NCI-H2227 treated with DMSO at 0.1 percent for 48 hours (cell line): ENCODE measurements around the gene IQCH.
"Not testable (repeated sequence)": the region's sequence is repeated elsewhere in the genome, so short reads cannot be mapped to it uniquely, and the experiment has no call there.

Experiments used
- DNase-seq: peaks from one replicate; lab custom pipeline; 2025; lab: John Stamatoyannopoulos, UW

Gene IQCH

DNA sequence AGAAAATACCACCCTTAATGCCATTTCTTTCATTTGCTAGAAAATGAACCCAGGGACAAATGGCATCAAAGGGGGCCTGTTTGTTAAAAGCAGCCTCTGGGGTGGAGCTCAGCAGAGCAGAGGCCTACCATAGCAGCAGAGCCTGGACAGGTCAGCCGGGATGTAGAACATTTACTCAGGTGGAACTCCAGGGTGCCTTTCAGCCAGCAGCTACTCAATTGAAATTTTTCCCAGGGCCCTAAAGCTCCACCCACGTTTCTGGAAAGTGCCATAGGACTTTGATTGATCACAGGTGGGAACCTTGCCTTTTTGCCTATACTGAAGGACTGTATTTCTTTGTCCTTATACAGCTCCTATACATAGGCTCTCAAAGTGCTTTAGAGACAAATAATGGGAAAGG, 191.9 kb downstream of the IQCH start:
- DNase-seq: no peak

DNA sequence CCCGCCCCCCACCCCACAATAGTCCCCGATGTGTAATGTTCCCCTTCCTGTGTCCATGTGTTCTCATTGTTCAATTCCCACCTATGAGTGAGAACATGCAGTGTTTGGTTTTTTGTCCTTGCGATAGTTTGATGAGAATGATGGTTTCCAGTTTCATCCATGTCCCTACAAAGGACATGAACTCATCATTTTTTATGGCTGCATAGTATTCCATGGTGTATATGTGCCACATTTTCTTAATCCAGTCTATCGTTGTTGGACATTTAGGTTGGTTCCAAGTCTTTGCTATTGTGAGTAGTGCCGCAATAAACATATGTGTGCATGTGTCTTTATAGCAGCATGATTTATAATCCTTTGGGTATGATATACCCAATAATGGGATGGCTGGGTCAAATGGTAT, 193.8 kb downstream of the IQCH start:
- DNase-seq: not testable (repeated sequence)

DNA sequence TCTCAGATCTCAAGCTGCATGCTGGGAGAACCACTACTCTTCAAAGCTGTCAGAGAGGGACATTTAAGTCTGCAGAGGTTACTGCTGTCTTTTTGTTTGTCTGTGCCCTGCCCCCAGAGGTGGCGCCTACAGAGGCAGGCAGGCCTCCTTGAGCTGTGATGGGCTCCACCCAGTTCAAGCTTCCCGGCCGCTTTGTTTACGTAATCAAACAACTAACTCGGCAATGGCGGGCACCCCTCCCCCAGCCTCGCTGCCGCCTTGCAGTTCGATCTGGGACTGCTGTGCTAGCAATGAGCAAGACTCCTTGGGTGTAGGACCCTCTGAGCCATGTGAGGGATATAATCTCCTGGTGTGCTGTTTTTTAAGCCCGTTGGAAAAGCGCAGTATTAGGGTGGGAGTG, 199.1 kb downstream of the IQCH start:
- not testable (repeated sequence) for DNase-seq

DNA sequence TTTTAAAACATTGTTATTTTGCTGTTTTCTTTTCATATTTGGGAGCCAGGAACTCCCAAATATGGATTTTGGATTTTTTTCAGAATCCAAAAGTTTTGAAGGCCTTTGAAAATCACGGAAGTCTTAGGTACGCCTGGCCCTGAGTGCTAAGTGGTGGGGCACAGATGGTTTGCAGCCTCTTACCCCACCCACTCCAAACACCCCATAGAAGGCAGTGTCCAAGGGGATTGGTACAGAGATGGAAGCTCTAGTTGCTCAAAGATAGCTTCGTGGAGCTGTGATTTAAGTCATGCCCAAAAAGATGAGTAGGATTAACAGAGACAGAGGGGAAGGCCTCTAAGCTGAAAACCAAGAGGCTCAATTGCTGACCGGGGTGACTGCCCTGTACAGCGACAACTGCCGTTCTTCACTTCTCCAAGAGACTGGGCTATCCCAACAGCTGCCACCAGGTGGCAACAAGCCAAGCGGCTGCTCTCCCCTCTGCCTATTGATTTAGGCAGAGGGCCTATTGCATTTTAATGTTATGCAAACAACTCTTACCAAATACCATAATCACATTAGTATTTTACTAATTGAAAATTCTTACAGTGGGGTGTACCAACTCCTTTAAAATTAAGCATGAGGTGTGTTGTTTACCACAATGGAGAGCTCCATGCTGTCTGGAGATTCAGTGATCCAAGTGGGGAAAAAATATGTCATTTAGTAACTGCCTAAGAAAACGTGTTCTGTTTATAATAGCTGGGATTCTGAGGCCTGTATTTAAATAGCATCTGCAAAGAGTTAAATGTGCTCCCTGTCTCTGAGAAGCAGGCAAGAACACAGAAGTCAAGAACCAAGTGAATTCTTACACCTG, 202.3 kb downstream of the IQCH start:
- DNase-seq: peak; percentile 35

DNA sequence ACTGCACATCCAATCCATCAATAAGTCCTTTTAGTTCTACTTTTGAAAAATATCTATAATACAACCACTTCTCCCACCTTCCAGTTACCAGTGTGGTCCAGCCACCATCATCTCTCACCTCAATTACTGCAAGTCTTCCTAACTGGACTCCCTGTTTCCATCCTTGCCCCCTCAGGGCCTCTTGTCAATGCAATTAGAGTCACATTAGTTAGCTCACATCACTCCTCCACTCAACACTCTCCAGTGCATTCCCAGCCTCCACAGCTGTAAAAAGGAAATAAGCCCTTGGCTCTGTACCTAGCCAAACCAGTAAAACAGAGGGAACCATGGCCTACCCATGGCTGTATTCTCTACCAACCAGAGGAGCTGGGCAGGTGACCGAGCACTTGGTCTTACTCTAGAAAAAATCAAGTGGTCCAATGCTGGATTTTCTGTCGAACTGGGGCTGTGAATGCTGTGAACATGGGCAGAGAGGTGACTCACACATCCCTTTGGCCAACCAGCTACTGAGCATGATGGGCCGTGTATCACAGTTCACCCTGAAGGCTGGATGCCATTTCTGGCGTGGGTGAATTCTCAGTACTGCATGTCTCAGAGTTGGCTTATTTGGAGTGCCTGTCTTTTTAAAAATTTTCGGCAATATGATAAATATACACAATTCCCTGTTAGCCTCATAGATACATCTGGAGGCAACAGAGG, 203.9 kb downstream of the IQCH start:
- no peak for DNase-seq

DNA sequence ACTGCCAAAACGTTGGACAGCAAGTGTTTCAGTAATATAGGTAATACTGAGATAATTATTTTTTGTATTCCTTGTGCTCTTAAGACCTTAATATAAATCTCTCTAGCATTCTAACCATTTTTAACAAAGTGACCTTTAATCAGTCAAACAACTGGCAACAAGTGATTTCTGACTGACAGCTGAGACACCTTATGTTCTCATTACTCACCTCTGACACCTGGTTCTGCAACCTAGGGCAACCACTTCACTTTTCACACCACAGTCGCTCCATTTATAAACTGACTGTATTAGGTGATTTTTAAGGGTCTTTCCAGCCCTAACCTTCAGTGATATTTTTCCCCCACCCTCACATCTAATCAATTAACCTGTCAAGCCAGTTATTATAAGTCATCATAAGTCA, 205.9 kb downstream of the IQCH start:
- DNase-seq: no peak

DNA sequence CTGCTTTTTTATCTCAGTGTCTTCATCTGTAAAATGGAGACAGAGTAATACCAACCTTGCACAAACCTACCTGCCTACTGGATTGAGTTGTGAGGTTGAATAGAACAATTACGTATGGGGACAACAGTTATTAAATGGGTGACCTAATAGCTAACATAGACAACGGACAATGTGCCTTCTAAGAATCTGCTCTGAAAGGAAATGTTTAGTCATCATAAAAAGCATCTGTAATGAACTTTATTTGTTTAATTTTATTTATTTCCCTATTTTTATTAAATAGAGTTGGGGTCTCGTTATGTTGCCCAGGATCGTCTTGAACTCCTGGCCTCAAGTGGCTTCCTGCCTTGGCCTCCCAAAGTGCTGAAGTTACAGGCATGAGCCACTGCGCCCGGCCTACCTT, 207.1 kb downstream of the IQCH start:
- no peak for DNase-seq

DNA sequence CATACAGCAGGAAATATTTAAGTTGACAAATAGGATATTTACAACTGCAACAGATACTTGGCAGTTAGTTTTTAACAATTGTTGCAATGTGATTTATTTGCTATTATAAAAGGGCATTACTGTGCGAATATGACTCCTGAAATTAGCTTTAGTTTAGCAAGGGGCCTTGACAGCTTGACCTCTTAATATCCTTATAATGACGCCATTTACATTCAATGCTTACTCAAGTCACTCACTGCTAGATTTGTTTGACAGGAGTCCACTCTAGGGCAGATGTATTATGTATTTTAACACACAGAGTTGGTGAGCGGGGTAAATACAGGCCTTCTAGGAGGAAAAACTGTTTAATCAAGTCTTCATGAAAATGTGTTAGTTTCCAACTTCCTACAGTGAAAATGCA, 208.3 kb downstream of the IQCH start:
- no peak for DNase-seq

DNA sequence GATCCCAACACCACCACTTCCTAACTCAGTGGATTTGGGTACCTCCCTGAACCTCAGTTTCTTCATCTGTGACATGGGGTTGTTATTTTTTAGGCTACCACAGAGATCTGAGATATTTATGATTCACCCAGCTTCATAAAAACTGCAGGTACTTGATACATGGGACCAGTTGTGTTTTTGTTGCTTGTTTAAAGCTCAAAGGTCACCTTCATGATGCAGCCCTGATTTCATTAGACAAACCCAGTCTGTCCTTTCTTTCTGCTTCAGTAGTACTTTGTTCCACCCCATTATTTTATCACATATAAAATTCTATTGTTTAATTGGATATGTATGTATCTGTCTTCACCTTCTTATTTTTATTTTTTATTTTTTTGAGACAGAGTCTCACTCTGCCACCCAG, 208.9 kb downstream of the IQCH start:
- no peak for DNase-seq

DNA sequence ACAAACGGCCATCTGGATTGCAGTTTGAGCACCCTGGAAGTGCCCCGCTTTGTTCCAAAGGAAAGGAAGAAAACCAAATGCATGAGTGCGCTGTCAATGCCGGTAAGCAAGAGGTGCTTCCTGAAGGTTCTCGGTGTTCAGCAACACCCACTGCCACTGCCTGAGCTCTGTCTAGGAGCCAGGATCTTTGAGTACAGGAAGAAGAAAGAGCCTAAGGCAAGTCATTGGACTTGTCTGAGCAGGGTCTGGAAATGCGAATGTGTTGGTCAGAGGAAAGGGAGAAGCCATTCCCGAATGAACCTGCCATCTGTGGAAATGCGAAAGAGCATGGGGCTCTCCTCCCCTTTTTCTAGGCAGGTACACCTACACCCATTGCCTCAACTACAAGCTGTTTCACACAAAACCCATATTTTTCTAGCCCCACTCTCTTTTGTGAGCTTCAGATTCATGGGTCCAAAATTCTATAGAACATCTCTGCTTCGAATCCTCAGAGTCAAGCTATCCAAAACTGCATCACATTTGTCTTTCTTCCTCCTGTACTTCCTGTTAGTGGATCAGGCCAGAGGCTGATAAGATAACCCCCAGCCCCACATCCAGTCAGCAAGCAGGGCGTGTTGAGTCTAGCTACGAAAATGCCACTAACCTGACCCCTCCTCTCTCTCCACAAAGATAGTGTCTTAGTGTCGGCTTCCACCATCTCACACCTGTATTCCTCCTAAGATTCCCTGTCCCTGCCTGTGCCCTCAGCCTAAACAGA, 210.8 kb downstream of the IQCH start:
- DNase-seq: no peak

DNA sequence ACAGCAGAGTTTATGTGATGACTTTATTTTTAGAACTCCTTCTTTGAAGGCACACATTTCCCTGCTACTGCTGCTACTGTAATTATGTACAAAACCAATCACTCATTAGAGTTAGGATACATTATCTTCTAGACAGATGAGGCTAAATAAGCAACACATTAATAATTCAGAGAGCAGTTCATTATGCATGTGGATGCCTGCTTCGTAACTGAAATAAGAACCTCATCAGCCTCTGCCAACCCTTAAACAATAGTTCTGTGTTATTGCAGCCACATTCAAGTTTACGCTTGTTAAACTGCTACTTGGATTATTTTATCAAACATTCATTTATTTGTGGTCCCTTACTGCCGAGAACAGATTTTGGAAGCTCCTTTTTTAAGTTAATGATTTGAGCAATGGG, 213.8 kb downstream of the IQCH start:
- DNase-seq: no peak

DNA sequence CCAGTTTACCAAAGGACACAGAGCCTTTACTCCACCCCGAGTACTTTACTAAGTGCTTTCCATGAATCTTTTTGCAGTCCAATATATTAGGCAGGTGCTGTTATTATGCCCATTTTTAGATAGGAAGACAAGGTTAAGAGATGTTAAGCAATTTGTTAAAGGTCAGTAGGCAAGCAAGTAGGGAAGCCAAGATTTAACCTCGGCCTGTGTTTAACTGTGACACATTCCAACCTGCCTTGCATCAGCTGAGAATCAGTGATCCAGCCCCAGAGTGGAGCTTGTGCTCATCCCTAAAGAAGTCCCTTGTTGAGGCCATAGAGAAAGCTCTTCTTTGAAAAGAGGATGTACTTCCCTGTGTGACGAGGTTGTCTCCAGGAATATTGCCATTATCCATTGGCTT, 215.1 kb downstream of the IQCH start:
- DNase-seq: no peak

DNA sequence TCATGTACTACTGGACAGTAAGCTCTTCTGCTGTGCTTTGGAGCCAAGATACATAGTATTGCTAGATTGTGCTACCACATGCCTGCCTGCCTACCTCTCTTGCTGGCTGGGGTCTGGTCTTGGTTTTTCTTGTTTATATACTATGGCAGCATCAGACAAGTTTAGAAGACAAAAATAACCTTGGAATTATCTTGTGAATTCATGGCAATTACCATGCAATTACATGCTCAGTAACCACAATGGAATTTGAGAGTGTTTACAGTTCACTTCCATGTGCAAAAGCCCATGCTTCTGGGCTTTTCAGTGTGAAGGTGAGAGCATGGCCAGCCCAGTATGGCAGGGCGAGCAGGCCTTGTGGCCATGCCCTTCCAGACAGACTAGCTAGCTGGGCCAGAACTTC, 218.4 kb downstream of the IQCH start:
- DNase-seq: no peak

DNA sequence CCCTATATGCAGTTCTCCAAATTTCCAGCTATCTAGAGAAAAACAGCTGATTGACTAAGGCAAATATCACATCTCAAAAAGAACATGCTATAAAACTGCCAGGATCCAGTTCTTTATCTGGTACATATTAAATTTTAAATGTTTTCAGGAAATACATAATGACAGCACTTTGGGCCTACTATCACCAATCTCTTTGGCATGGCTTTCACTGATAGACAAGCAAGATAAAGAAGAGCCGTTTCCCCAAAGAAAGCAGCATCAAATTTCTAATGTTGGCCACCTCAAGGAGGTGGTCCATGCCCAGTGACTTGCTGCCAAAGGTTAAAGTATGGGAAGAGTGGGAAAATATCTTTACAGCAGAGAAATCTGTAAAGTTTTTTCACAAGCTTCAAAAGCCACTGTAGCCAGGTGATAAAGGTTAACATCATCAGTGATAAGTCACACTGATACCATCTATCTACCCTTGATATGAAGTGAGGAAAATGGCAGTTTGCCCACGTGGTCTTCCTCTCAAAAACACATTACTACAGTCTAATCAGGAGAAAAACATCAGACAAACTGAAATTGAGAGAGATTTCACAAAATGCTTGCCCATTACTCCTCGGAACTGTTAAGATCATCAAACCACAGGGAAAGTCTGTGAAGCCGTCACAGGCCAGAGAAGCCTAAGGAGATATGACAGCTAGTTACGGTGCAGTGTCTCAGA, 220.0 kb downstream of the IQCH start:
- DNase-seq: no peak

DNA sequence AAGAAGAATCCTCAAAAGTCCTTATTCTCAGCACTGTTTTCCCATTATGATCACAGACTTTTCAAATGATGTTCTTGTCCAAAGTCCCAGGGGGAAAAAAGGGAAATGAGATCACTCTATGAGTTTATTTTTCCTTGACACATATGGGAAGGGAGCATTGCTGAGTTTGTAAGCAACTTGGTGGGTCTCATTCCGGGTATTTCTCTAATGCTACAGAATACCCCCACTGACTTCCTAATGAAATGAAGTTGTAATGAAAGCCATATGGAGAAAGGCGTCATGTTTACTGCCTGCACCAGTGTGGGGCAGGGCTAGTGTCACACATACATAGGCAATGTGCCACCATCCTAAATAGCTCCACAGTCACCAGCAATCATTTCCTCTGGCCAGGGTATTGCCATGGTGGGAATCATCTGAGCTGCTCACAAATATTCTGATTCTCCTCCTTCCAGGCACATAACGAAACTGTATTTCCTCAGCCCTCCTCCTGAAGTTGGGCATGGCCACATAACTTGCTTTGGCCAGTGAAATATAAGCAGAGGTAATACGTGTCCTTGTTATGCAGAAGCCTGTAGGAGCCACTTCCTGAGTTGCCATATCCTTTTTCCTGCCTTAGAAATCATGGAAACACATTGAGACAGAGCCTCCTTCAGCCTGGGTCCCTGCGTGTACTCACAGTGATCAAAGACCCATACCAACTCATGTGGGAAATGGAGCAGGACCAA, 225.4 kb downstream of the IQCH start:
- no peak for DNase-seq

DNA sequence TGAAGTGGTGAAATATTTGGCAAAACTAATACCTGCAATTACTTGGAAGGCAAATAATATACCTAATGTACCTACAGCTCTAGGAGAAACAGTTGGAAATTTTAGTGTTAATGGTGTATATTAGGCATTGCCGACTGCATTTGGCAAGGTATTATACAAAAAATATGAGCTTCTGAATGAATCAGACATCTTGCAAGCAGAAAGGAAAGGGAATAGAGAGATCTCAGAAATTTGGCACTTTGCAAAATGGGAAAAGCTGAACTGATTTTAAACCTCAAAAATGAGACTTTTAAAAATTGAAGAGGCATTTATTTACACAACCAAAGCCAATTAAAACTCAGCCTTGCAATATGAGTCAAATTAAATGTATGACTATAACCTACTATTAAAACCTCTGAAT, 226.2 kb downstream of the IQCH start:
- no peak for DNase-seq

DNA sequence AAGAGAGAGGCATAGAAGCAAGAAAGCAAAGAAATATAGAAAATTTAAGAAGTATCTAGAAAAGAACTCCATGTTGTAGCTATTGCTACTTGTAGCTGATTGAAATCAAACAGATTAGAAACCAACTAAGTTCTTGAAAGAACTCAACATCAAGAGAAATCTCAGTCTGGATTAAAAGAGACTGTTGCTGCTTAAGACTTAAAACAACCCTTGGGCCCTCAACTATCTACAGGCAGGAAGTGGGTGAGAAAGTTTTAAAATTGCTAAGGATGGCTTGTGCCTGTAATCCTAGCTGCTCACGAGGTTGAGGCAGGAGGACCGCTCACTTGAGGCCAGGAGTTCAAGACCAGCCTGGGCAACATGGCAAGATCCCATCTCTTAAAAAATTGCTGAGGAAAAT, 227.1 kb downstream of the IQCH start:
- no peak for DNase-seq

DNA sequence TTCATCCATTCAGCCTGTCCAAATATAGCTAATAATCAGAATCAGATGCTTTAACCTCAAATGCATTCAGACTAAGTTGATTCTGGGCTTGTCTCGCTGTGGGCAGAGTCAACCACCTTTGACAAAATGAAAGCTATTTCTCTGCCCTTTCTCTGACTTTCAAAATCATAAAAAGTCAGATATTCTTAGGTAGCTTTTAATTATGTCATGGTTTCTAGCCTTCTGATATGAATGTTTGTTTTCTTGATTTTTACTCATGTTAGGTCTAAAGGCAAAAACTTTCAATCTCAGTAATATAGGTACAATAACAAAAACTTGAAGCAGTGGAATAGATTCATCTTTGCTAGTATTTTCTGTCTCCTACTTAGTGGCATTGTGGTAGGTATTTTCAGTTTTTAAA, 241.0 kb downstream of the IQCH start:
- DNase-seq: no peak

DNA sequence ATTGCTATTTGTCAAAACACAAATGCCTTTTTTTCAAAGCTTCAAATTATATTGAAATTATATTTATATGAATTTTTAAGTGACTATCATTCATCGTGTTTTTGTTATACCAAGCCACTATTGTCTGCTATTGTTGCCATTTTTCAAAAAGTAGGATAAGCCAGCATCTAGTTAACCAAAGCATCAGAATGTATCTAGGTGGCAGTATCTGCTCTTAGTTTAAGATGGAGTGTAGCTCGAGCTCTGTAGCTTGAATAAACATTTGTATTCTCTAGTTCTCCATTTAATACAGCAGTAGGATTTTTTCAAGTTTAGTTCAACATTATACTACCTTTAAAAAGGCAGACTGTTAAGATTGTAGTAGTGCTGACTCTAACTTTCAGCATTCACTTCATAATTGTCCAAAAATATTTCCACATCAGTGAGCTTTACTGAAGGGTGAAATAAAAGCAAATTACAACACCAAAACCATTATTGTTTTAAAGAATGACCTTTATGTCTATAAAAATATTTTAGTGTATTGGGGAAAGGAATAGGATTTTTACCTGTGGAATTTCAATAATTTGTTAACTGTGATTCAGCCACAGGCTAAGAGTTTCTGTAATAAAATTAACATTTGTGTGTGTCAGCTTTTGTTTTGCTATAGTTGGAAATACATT, 246.7 kb downstream of the IQCH start:
- DNase-seq: peak; percentile 4

DNA sequence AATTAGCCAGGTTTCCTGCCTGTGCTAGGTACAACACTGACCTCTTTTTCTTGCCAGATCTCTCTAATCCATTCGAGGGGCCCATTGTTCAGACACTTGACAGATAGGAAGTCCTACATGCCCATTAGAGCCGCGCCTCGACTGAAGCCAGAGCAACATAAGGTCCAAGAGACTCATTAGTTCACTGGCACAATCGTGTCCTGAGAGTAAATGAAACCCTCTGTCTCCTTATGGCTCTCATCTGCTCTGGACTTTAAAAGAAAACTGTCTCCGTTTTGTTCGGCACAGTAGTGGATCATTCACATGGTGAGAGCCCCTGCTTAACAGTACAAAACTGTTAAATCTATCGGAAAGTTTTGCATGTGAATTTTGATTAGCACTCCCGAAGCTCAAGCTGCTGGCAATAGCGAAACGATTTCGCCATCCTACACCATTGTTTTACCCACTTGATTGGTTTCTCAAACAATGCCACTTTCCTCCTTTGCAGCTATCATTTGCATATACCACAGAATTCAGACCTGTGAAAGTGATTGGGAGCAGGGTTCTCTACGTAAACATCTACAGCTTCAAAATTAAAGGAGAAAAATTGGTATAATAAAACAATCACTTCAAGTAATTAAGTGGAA, 247.4 kb downstream of the IQCH start:
- DNase-seq: no peak

DNA sequence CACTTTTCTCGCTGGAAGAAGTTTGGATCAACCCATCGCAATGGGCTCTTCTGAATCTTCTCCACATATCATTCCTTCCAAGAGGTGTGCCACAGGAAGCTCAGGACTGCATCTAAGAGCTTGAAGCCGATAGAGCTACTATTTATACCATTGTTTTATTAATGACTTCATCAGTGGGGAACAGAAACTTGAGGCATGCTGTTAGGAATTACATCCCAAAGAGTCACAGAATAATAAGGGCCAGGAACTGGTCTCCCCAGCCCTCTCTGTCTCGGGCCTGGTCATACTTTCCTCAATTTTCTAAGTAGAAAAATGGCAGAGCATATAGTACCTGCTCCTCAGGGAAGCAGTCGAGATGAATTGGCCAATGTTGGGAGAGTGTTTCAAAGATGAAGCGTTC, 249.5 kb downstream of the IQCH start:
- DNase-seq: no peak
